B cell (primary cell): Measurements from ENCODE around the gene TMEM115. TPM values are rescaled to one million over a fixed set of nuclear protein-coding genes. Genes with fewer than 3 reads are reported as not detected.
A peak's percentile ranks its signal among the peaks of the same experiment; 100 is the strongest.

Experiments used
- ATAC-seq: fragments of 200-7000 bp; cut with Tn5 transposase; one replicate; pipeline ENCODE4 v1.10.0; 2021; ENCODE audit warnings: low read depth, mild to moderate bottlenecking, moderate number of reproducible peaks, moderate library complexity
- CTCF ChIA-PET: fragments of 350-600 bp; sonication (Branson Sonifier 250); formaldehyde crosslinking; loops from one replicate; lab custom pipeline; 2021; ENCODE audit warnings: antibody characterized with exemption, inconsistent platforms; lab: Charles Lee
- POLR2A ChIA-PET: fragments of 350-600 bp; sonication (Branson Sonifier 250); formaldehyde crosslinking; loops from one replicate; lab custom pipeline; 2021; ENCODE audit warnings: antibody characterized with exemption; lab: Charles Lee
- DNase-seq: peaks from one replicate; pipeline ENCODE4 v3.0.0; 2013
- H2AFZ ChIP-seq: 2 replicates; pipeline ENCODE4 v1.6.1; 2012; ENCODE audit warnings: mild to moderate bottlenecking, low read depth, low read length; ENCODE audit not compliant: insufficient read depth, poor library complexity, severe bottlenecking
- H3K27ac ChIP-seq, 2 donors: 1 replicate in 1 of 2; 2 replicates in 1 of 2; pipeline ENCODE4 v1.5.1; 2012 to 2013; ENCODE audit warnings: low read length in 2 of 2, mild to moderate bottlenecking in 2 of 2, moderate library complexity in 1 of 2
- H3K27me3 ChIP-seq, 4 experiments: fragments of 200-600 bp in 1 of 4; sonication (generic) in 1 of 4; replicated peaks in 1 of 4; 1 replicate in 2 of 4; 2 replicates in 2 of 4; pipeline versions ENCODE4 v1.6.1 to v1.7.0; 2013 to 2016; ENCODE audit warnings: low read length in 3 of 4, mild to moderate bottlenecking in 2 of 4, mixed read lengths in 1 of 4, moderate library complexity in 1 of 4; ENCODE audit not compliant: insufficient read depth in 4 of 4, control insufficient read depth in 3 of 4; ENCODE audit errors: control extremely low read depth in 1 of 4
- H3K36me3 ChIP-seq, 2 experiments: replicated peaks in 1 of 2; 1 replicate in 1 of 2; 2 replicates in 1 of 2; pipeline versions ENCODE4 v1.6.1 to v1.7.1; 2013; ENCODE audit warnings: low read length in 1 of 2; ENCODE audit not compliant: insufficient read depth in 2 of 2, control insufficient read depth in 1 of 2; ENCODE audit errors: control extremely low read depth in 1 of 2, extremely low read depth in 1 of 2
- H3K4me1 ChIP-seq, 2 donors: fragments of 200-600 bp in 1 of 2; sonication (generic) in 1 of 2; 1 replicate in 1 of 2; 2 replicates in 1 of 2; pipeline versions ENCODE4 v1.5.1 to v1.6.1; 2013 to 2017; ENCODE audit warnings: low read length in 2 of 2; ENCODE audit not compliant: control insufficient read depth in 2 of 2, insufficient read depth in 2 of 2
- H3K4me2 ChIP-seq: replicated peaks from 2 replicates; pipeline ENCODE3; 2012; ENCODE audit warnings: mild to moderate bottlenecking, low read depth, low read length; ENCODE audit not compliant: poor library complexity, severe bottlenecking
- H3K4me3 ChIP-seq, 5 experiments: fragments of 200-600 bp in 1 of 5; sonication (generic) in 1 of 5; 1 replicate in 3 of 5; 2 replicates in 2 of 5; pipeline versions ENCODE4 v1.5.1 to v1.7.0; 2011 to 2016; ENCODE audit warnings: low read length in 4 of 5, mild to moderate bottlenecking in 4 of 5, low read depth in 2 of 5, control low read depth in 1 of 5, moderate library complexity in 1 of 5; ENCODE audit not compliant: insufficient read depth in 1 of 5; ENCODE audit errors: control extremely low read depth in 1 of 5, extremely low read depth in 1 of 5
- H3K79me2 ChIP-seq: fragments of 200-600 bp; sonication (generic); one replicate; pipeline ENCODE4 v1.6.0; 2016; ENCODE audit warnings: low read length; ENCODE audit not compliant: control insufficient read depth, insufficient read depth
- H3K9ac ChIP-seq: fragments of 200-600 bp; sonication (generic); 2 replicates; pipeline ENCODE4 v1.6.1; 2017; ENCODE audit warnings: mild to moderate bottlenecking, low read length, moderate library complexity
- H3K9me3 ChIP-seq, 3 donors: one replicate each; pipeline versions ENCODE4 v1.6.1 to v1.7.1; 2013; ENCODE audit warnings: low read length in 2 of 3; ENCODE audit not compliant: control insufficient read depth in 2 of 3, insufficient read depth in 1 of 3; ENCODE audit errors: control extremely low read depth in 1 of 3
- H4K20me1 ChIP-seq: 2 replicates; pipeline ENCODE4 v1.6.0; 2012; ENCODE audit warnings: mild to moderate bottlenecking, low read length; ENCODE audit not compliant: insufficient read depth, control insufficient read depth, poor library complexity, severe bottlenecking
- H3K27ac Mint-ChIP-seq: one replicate; pipeline ENCODE4 v1.8.0; 2021; ENCODE audit warnings: mixed read lengths
- H3K27me3 Mint-ChIP-seq: one replicate; pipeline ENCODE4 v1.8.0; 2021; ENCODE audit warnings: mixed read lengths
- H3K4me1 Mint-ChIP-seq: one replicate; pipeline ENCODE4 v1.8.0; 2021; ENCODE audit warnings: mixed read lengths
- H3K4me3 Mint-ChIP-seq: one replicate; pipeline ENCODE4 v1.8.0; 2021; ENCODE audit warnings: mixed read lengths
- H3K9me3 Mint-ChIP-seq: one replicate; pipeline ENCODE4 v1.8.0; 2022; ENCODE audit warnings: mixed read lengths; ENCODE audit not compliant: insufficient read depth
- EZH2 ChIP-seq: IDR thresholded peaks from 2 replicates; pipeline ENCODE4 v1.6.1; 2012; ENCODE audit warnings: borderline replicate concordance, low read depth, mild to moderate bottlenecking, moderate library complexity, low read length; ENCODE audit not compliant: insufficient read depth, poor library complexity, severe bottlenecking
- WGBS: methylation state at CpG from one replicate; pipeline ENCODE4 v1.1.5; 2013; ENCODE audit warnings: missing lambda C conversion rate; ENCODE audit not compliant: insufficient coverage; 5-methylcytosine and 5-hydroxymethylcytosine counted together
- intact Hi-C: fragments of 100-400 bp; cut with micrococcal nuclease; formaldehyde crosslinking; loops from one replicate; pipeline ENCODE4 v1.10.0; 2022
- polyA plus RNA-seq: library from polyadenylated mRNA; depleted of rRNA; stranded (reverse); fragments of >200 nt; gene quantifications from 2 replicates; pipeline ENCODE4 v1.2.3, GENCODE V29; 2012
- total RNA-seq, 2 donors: library from RNA; stranded (reverse); fragments of 120-200 nt in 1 of 2; gene quantifications; 1 replicate in 1 of 2; 2 replicates in 1 of 2; pipeline versions ENCODE4 v1.2.3 to v1.2.4, GENCODE V29; 2013 to 2022
- TF ChIP-seq, protein P1 (sequence below): fragments of 200-600 bp; IDR thresholded peaks from one replicate; pipeline ENCODE4 v1.8.0; 2022; ENCODE audit warnings: antibody characterized with exemption, mild to moderate bottlenecking

Gene TMEM115
- total and polyA plus RNA-seq, 2 donors (not counting 1 experiment from before 2014, with no cell fraction given) = 19.8 to 27.2 TPM

- peaks cover 26% of the 10 kb centered on the region for H3K4me1 Mint-ChIP-seq
- Histone ChIP-seq H3K4me1 (peaks cover 13 to 25% of the 10 kb centered on the region in 2 donors), H3K36me3 (no peaks in the 10 kb centered on the region), H3K9ac (peak overlapping the region; percentile 81), H3K27ac (no peak overlapping the region), H3K4me2 (peak overlapping the region; percentile 96), H3K79me2 (no peaks in the 10 kb centered on the region), H2AFZ (peak overlapping the region; percentile 91), H3K4me3 (peak overlapping the region in 4 of 5 experiments; percentile 78 to 84 (median 82)), H4K20me1 (no peaks in the 10 kb centered on the region), H3K9me3 (no peaks in the 10 kb centered on the region), H3K27me3 (peaks cover 0 to 3% (median 0%) of the 10 kb centered on the region in 4 experiments)
- peaks cover 4% of the 10 kb centered on the region for H3K27me3 Mint-ChIP-seq
- no peaks in the 10 kb centered on the region for H3K9me3 Mint-ChIP-seq
- WGBS = 17% methylated on average over 48 of the region's 48 CpGs
- H3K27ac Mint-ChIP-seq = peak overlapping the region; percentile 59
- peak; percentile 10 for ATAC-seq
- TF ChIP-seq EZH2 = no peak
- TF ChIP-seq, protein P1, sequence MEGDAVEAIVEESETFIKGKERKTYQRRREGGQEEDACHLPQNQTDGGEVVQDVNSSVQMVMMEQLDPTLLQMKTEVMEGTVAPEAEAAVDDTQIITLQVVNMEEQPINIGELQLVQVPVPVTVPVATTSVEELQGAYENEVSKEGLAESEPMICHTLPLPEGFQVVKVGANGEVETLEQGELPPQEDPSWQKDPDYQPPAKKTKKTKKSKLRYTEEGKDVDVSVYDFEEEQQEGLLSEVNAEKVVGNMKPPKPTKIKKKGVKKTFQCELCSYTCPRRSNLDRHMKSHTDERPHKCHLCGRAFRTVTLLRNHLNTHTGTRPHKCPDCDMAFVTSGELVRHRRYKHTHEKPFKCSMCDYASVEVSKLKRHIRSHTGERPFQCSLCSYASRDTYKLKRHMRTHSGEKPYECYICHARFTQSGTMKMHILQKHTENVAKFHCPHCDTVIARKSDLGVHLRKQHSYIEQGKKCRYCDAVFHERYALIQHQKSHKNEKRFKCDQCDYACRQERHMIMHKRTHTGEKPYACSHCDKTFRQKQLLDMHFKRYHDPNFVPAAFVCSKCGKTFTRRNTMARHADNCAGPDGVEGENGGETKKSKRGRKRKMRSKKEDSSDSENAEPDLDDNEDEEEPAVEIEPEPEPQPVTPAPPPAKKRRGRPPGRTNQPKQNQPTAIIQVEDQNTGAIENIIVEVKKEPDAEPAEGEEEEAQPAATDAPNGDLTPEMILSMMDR = no peak
- ChIA-PET CTCF (interaction anchor here (1.2 to 3.3 kb wide), 4 partner anchors 12 to 178 kb away, joined by 5 to 27 read pairs (median 6); partner anchors contain the start of genes CYB561D2 and NPRL2), POLR2A (interaction anchor here (0.6 to 2.8 kb wide), 7 partner anchors 14 to 1021 kb away, joined by 3 to 13 read pairs (median 6); partner anchors contain the start of genes CYB561D2, HEMK1, NPRL2 and RASSF1)
- H3K4me3 Mint-ChIP-seq = peak overlapping the region; percentile 91
- DNase-seq = no peak
- intact Hi-C loops = loop anchor here (1.0 to 2.0 kb wide), 4 partner anchors 14 to 253 kb away; partner anchors contain the start of genes CYB561D2, HEMK1, MAPKAPK3 and NPRL2
Observed at GRCh38 chr3:50364573-50365079, 5.3 kb upstream of the TMEM115 start.

DNA sequence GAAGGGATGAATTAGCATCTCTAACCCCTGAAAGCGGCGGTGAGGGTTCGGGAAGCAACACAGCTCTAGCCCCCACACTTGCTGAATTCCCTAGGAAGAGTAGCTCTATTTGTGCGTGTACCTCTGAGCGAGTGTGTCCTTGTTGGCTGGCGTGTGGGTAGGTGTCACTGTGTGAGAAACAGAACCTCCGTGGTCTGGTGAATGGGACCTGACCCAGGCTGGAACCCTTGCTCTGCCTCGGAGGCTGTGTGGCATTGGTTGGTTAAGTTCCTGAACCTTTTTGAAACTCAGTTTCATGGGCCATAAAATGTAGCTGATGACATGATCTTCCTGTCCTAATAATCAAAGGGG, 414 bp upstream of the TMEM115 start:
- Histone ChIP-seq H3K4me2 (peak overlapping the region; percentile 94), H3K4me1 (peaks cover 31 to 46% of the 10 kb centered on the region in 2 donors), H3K79me2 (peaks cover 46% of the 10 kb centered on the region), H3K27me3 (no peaks in the 10 kb centered on the region), H4K20me1 (peaks cover 44% of the 10 kb centered on the region), H3K9me3 (no peaks in the 10 kb centered on the region), H3K9ac (peak overlapping the region; percentile 12), H3K36me3 (peaks cover 5 to 22% of the 10 kb centered on the region in 2 experiments), H2AFZ (peak overlapping the region; percentile 80), H3K4me3 (peak overlapping the region in 4 of 5 experiments; percentile 15 to 93 (median 51)), H3K27ac (peak overlapping the region in 1 of 2 donors; percentile 30)
- ATAC-seq (peak; percentile 15), DNase-seq (no peak)
- POLR2A ChIA-PET = interaction anchor here (1.3 to 1.6 kb wide), 3 partner anchors 9 to 22 kb away, joined by 4 to 8 read pairs (median 6); partner anchors contain the start of genes CYB561D2 and NPRL2
- TF ChIP-seq EZH2 = no peak
- TF ChIP-seq, protein P1 = no peak
- H3K4me1 Mint-ChIP-seq = peaks cover 52% of the 10 kb centered on the region
- 61% methylated on average over 4 of the region's 8 CpGs for WGBS
- peak overlapping the region; percentile 99 for H3K4me3 Mint-ChIP-seq
- H3K9me3 Mint-ChIP-seq = no peaks in the 10 kb centered on the region
- intact Hi-C loops = loop anchor here (1.0 to 2.0 kb wide), 8 partner anchors 8 to 1025 kb away; partner anchors contain the start of genes HEMK1, HYAL3, IFRD2 and MANF
- CTCF ChIA-PET = interaction anchor here (0.9 to 5.2 kb wide), 2 partner anchors 12 to 68 kb away, joined by 3 to 27 read pairs; no protein-coding TSS in a partner anchor
- no peaks in the 10 kb centered on the region for H3K27me3 Mint-ChIP-seq
- peak overlapping the region; percentile 96 for H3K27ac Mint-ChIP-seq
